Heart left ventricle (tissue), 13 donors: ENCODE measurements around the gene SLC1A6.

Experiments used
- POLR2A ChIP-seq, 2 donors: fragments of 450-650 bp; IDR thresholded peaks; one replicate each; pipeline ENCODE4 v1.6.1; 2017; ENCODE audit warnings: antibody characterized with exemption in 2 of 2, mild to moderate bottlenecking in 2 of 2, moderate library complexity in 2 of 2
- TF ChIP-seq, protein P1 (sequence below), 12 donors: fragments of 200-600 bp; sonication (generic) in 4 of 12; IDR thresholded peaks; one replicate each; pipeline versions ENCODE4 v1.5.0 to v1.8.0; 2018 to 2022; ENCODE audit warnings: antibody characterized with exemption in 12 of 12, mild to moderate bottlenecking in 5 of 12
- donor health status: ischemic (EF 13 %, LVEDD 7.1; RV severe dilation, severe dysfunction).
- donor health status: DM: no; HTN: yes; CAD: no.
- donor health status: DM: no; HTN: no; CAD: no.
- donor health status: ischemic (EF 25% LVEDD 6.9; RV normal size, moderate dysfunction).
- donor health status: ischemic (EF 25% LVEDD 5.7; RV mildly dilated, moderate dysfunction).
- donor health status: ischemic (EF 35%, LVEDD 5.7; RV mildly dilated, moderate dysfunction).
- donor health status: nonischemic (EF 11% LVEDD 7.7; RV severe dilation, severe dysfunction).
- donor health status: DM: yes; HTN: yes; CAD: no.
- donor health status: PGD.
- donor health status: ischemic (EF 29% LVEDD 5.4; RV normal size, mild dysfunction).
- donor health status: nonischemic (EF 23%, LVEDD 6.1; RV moderate dilation, normal function).

GRCh38 chr19:14971474-14971873 is 8.2 kb downstream of the SLC1A6 start:
- TF ChIP-seq, protein P1, sequence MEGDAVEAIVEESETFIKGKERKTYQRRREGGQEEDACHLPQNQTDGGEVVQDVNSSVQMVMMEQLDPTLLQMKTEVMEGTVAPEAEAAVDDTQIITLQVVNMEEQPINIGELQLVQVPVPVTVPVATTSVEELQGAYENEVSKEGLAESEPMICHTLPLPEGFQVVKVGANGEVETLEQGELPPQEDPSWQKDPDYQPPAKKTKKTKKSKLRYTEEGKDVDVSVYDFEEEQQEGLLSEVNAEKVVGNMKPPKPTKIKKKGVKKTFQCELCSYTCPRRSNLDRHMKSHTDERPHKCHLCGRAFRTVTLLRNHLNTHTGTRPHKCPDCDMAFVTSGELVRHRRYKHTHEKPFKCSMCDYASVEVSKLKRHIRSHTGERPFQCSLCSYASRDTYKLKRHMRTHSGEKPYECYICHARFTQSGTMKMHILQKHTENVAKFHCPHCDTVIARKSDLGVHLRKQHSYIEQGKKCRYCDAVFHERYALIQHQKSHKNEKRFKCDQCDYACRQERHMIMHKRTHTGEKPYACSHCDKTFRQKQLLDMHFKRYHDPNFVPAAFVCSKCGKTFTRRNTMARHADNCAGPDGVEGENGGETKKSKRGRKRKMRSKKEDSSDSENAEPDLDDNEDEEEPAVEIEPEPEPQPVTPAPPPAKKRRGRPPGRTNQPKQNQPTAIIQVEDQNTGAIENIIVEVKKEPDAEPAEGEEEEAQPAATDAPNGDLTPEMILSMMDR (IDR thresholded peaks at IDR 0.05) = no peak
- TF ChIP-seq POLR2A (IDR thresholded peaks at IDR 0.05) = no peak
